IPS-18a (cell line): ENCODE data around the gene ZP4.

Source experiments
- H3K27ac ChIP-seq: one replicate; pipeline ENCODE4 v1.5.1; 2013; ENCODE audit warnings: low read length
- H3K27me3 ChIP-seq: one replicate; pipeline ENCODE4 v1.6.1; 2013; ENCODE audit warnings: mild to moderate bottlenecking, low read length; ENCODE audit not compliant: control insufficient read depth, insufficient read depth
- H3K36me3 ChIP-seq: one replicate; pipeline ENCODE4 v1.6.1; 2013; ENCODE audit warnings: low read depth, low read length; ENCODE audit not compliant: control insufficient read depth
- H3K4me1 ChIP-seq: one replicate; pipeline ENCODE4 v1.6.1; 2013; ENCODE audit warnings: low read depth, low read length; ENCODE audit not compliant: control insufficient read depth
- H3K4me3 ChIP-seq: one replicate; pipeline ENCODE4 v1.5.1; 2013; ENCODE audit warnings: low read length
- H3K9ac ChIP-seq: one replicate; pipeline ENCODE4 v1.6.1; 2013; ENCODE audit warnings: mild to moderate bottlenecking, low read length, moderate library complexity
- H3K9me3 ChIP-seq: one replicate; pipeline ENCODE4 v1.6.1; 2013; ENCODE audit warnings: low read depth, low read length; ENCODE audit not compliant: control insufficient read depth

The ZP4 gene

DNA sequence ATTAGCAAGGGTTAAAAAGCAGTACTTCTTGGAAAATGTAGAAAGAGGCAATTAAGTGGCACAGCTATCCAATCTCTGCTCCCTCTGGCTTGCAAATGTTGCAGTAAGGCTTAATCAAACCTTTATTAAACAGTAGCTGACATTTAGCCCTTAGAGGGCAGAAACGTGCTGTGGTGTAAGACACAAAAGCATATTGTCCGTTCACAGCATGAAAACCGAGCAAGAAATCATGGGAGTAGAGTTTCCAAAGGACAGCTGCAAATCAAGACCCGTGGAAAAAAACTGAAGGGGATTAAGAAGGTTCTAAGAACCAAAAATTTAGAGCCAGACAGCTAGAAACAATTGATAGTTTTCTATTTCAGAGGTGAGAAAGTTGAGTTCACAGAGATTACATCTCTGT lies 13.1 kb downstream of the ZP4 start:
- Histone ChIP-seq H3K27ac (no peak overlapping the region), H3K27me3 (no peaks in the 10 kb centered on the region), H3K4me1 (peaks cover 17% of the 10 kb centered on the region), H3K36me3 (no peaks in the 10 kb centered on the region), H3K9ac (no peak overlapping the region), H3K4me3 (no peak overlapping the region), H3K9me3 (no peaks in the 10 kb centered on the region)

DNA sequence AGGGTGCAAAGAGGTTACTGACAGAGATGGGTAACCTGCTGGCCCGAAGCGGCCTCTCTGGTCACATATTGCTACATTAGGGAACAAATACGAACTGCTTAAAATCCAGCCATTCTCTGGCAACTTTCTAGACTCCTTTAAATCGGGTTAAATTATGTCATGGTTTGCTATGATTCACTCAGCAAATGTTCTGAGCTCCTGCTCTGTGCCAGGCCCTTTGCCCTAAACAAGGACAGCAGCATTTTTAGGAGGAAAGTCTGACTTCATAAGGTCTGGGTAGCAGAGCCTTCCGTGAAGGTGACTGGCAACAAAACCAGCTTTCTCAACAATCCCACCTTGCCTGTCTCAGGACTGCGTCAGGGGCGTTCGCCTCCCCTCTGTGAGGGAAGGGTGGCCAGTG lies 15.4 kb downstream of the ZP4 start:
- no peak overlapping the region for H3K4me3 ChIP-seq
- peaks cover 17% of the 10 kb centered on the region for H3K4me1 ChIP-seq
- no peak overlapping the region for H3K9ac ChIP-seq
- H3K9me3 ChIP-seq: no peaks in the 10 kb centered on the region
- no peak overlapping the region for H3K27ac ChIP-seq
- no peaks in the 10 kb centered on the region for H3K27me3 ChIP-seq
- no peaks in the 10 kb centered on the region for H3K36me3 ChIP-seq

DNA sequence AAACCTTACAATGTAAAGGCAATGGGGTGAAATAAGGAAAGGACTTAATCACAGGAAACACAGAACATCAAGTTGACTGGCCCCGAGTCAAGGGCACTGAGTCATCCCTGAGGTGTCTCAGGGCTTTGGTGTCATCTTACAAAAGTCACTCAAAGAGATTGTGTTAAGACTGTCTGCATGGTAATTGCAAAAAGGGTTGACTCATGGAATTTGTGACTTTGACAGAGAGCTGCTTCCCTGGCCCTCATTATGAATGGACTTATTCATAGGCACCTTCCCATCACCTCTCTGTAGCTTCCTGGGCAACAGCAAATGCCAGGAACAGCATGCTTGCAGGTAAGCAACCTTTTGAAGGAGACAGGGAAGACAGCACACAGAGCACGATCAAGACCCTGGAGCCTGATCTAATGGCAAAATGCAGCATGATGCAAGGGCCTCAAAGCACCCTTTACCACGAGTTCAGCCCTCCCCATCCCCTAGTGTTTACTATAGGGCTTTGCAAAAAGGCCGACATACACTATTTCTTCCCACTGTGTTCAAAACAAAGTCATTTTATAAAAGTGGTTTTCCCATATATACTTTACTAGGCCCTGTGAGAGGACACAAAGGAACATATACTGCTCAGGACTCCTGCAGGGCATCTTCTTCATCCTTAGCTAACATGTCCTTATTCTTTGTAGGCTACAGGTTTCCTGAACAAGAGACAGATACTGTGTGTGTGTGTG lies 17.1 kb downstream of the ZP4 start:
- Histone ChIP-seq H3K36me3 (no peaks in the 10 kb centered on the region), H3K4me1 (peaks cover 17% of the 10 kb centered on the region), H3K27me3 (no peaks in the 10 kb centered on the region), H3K9me3 (no peaks in the 10 kb centered on the region), H3K9ac (no peak overlapping the region), H3K4me3 (no peak overlapping the region), H3K27ac (peak overlapping the region; percentile 61)

DNA sequence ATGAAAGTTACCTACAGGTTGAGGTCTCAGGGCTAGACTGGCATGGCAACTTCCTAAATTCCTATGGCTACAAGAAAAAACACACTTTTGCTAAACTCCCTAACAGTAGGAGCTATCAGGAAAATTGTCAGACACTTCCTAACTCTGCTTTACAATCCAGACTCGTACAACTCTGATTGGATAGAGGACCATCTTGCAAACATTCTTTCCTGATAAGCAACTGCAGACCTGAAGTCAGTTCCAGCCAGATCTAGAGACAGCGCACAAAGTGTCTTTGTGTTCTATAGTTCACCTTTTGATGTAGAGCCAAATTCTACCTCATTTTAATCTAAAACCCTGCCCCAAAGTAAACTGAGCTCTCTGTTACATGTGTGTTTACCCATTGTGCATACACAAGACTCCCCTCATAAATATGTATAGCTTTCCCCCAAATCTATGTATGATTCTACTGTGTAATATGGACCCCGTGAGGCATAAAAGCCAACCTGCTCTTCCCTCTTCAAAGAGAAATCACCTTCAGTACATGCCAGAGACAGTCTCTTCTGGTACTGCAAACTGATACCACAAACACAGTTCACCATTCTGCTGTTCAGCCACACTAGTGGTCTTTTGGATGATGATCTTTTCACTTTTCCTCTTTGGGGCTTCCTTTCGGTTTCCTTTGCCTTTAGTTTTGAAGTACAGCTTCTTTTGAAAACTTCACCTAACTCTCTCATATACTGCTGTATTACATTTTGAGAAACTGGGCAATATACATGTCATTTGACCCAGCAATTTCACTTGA lies 21.7 kb downstream of the ZP4 start:
- peaks cover 20% of the 10 kb centered on the region for H3K4me1 ChIP-seq
- H3K9me3 ChIP-seq: no peaks in the 10 kb centered on the region

DNA sequence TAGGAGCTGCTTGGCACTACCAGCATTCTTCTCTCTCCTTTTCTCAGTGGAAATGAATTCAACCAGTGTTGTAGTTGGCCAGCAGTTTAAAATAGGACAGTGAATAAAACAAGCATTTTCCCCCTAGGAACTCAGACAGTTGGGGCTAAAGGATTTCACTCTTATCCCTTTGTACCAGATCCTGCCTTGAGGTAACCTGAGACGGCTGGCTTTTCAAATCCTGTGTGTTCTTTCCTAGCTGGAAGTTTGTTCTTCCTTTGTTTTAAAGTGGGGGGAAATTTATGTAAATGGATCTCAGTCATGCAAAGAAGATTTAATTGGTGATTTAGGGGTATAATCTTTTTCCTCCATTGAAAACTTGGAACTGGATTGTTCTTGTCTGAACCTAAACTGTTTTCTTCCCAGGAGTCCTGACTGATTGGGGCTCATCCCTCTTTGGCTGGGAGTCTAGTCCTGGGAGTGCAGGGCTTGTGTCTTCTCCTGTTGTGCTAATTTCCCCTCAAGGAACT lies 23.3 kb downstream of the ZP4 start:
- H3K27me3 ChIP-seq: peaks cover 11% of the 10 kb centered on the region
- H3K4me3 ChIP-seq: peak overlapping the region; percentile 1
- H3K9ac ChIP-seq: no peak overlapping the region
- H3K27ac ChIP-seq: no peak overlapping the region
- H3K4me1 ChIP-seq: peaks cover 11% of the 10 kb centered on the region
- H3K36me3 ChIP-seq: no peaks in the 10 kb centered on the region
- no peaks in the 10 kb centered on the region for H3K9me3 ChIP-seq

More for the DNA sequence above, 21.7 kb downstream of the ZP4 start:
- Histone ChIP-seq H3K27ac (no peak overlapping the region), H3K27me3 (peaks cover 11% of the 10 kb centered on the region), H3K4me3 (no peak overlapping the region), H3K36me3 (no peaks in the 10 kb centered on the region), H3K9ac (no peak overlapping the region)

DNA sequence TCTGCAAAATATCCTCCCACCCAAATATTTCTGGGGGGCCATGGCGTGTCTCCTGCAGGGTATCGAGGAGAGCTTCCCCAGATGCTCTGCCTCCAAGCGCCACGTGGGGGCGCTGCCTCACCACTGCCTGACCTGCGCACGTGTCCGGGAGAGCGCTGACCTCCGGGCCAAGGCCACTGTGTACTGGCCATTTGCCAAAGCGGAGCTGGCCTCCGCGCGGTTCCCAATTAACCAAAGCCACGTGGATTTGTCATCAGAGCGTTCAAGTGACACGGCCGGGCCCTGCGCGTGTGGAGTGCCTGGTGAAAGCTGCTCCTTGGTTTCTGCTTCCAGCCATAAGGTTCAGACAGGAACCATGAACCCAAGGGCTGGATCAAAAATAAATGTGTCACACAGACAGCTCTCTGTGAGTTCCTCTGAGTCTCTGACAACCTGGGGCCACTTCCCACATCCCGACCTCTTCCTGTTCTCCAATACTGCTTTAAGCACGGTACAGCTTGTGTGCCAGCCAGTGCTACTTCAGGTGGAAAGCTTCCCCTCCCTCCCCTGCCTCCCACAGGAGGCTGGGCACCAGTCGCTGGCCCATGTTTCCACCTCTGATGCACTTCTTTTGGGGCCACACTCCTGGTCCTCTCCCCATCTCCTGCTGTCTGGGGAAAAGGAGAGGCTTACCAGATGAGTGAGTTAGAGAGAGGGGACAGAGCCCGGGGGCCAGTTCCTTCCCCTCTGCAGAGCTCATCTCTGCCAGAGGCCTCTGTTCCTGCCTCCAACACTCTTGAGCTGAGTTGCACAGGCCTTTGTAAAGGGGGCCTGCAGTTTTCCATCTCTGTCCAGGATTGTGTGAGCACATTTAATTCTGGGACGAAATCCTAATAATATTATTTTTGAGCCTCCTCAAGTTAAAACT lies 26.1 kb downstream of the ZP4 start:
- Histone ChIP-seq H3K4me1 (peaks cover 11% of the 10 kb centered on the region), H3K9me3 (no peaks in the 10 kb centered on the region), H3K27me3 (peaks cover 11% of the 10 kb centered on the region), H3K4me3 (no peak overlapping the region), H3K36me3 (no peaks in the 10 kb centered on the region), H3K9ac (no peak overlapping the region), H3K27ac (no peak overlapping the region)

DNA sequence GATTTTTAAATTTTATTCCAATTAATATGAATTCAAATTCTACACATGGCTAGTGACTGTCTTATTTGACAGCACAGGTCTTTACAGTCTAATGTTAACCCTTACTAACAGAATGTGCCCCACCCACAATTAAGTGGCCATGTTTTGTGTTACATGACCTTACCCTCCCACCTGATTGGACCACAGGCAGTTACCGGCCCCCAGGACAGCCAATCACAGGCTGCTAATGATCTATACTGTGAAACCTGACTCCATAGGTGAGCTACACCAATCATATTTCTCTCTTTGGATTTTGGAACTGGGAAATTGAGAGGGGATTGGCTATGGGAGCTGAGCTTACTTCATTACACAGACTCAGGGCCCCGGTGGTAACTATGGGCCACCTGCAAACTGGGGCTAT lies 27.5 kb downstream of the ZP4 start:
- Histone ChIP-seq H3K9me3 (no peaks in the 10 kb centered on the region), H3K27ac (no peak overlapping the region), H3K9ac (no peak overlapping the region), H3K4me3 (no peak overlapping the region), H3K27me3 (peaks cover 11% of the 10 kb centered on the region), H3K4me1 (peaks cover 19% of the 10 kb centered on the region), H3K36me3 (no peaks in the 10 kb centered on the region)

DNA sequence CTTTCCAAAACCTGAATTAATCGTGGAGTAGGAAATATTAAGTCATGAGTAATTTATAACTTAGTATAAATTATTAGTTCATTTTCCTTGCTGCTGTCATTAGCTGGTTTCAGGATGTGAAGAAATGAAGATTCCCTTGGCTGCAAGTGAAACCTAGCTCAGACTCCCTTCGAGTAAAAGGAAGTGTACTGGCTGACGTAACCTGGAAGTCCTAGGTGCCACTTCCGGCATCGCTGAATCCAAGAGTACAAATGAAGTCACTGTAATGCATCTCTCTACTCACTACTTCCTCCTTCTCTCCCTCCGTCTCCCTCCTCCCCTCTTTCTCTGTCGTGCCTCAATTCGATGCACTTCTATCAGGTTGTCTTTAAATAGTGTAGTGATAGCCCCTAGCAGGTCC lies 28.8 kb downstream of the ZP4 start:
- Histone ChIP-seq H3K9ac (no peak overlapping the region), H3K9me3 (no peaks in the 10 kb centered on the region), H3K4me1 (peaks cover 12% of the 10 kb centered on the region), H3K4me3 (no peak overlapping the region), H3K36me3 (no peaks in the 10 kb centered on the region), H3K27me3 (peaks cover 11% of the 10 kb centered on the region), H3K27ac (no peak overlapping the region)

DNA sequence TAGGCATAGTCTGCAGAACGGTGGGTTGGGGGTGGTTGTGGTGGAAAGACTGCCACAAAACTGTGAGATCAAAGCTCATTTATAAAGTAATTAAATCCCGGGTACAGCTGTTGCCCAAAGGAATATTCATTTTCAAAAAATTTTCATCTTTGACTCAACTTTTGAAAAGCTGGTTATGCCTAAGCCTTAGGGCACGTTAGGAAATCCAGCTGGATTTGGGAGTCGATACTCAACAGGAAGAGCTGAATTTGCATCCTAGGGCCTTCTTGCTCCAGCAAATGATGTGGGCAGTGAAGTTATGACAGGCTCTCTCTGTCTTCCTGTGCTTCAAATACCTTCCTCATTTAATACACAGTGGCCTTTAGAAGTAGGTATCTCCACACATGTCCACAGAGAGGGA lies 31.7 kb downstream of the ZP4 start:
- Histone ChIP-seq H3K36me3 (no peaks in the 10 kb centered on the region), H3K4me3 (no peak overlapping the region), H3K27ac (no peak overlapping the region), H3K9ac (no peak overlapping the region), H3K27me3 (no peaks in the 10 kb centered on the region), H3K4me1 (peaks cover 10% of the 10 kb centered on the region), H3K9me3 (no peaks in the 10 kb centered on the region)

DNA sequence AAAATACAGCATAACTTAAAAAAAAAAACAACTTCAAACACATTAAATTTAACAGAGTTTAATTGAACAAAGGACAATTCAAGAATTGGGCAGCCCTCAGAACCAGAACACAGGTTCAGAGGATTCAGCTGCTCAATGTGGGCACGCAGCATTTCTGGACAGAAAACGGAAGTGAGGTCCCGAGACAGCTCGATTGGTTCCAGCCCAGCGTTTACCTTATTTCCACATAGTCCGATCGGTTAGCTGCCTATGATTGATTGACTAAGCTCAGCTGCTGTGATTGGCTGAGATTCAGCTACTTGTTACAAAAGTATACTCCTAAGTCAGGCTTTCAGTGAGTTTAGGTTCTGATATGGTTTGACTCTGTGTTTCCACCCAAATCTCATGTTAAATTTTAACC lies 33.3 kb downstream of the ZP4 start:
- H3K27ac ChIP-seq: no peak overlapping the region
- no peak overlapping the region for H3K4me3 ChIP-seq
- no peak overlapping the region for H3K9ac ChIP-seq
- H3K27me3 ChIP-seq: no peaks in the 10 kb centered on the region
- no peaks in the 10 kb centered on the region for H3K9me3 ChIP-seq
- no peaks in the 10 kb centered on the region for H3K36me3 ChIP-seq
- peaks cover 10% of the 10 kb centered on the region for H3K4me1 ChIP-seq

DNA sequence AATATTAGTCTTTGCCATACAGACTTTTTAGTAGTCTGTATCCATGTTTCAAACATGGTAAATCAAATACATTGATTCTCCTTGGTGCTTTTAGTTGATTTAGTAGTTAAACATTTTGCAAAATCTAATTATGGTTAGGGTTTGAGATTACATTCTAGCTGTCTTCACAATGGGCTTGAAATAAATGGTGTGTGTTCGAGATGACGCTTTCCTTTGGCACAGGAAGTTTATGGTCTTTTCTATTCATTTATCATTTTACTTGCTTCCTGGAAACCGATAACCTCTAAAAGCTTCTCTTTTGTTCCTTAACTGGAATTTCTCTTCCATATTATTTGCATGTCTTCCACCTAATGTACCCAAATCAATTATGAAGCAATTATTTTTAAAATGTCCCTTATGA lies 38.4 kb downstream of the ZP4 start:
- Histone ChIP-seq H3K36me3 (no peaks in the 10 kb centered on the region), H3K27ac (no peak overlapping the region), H3K9ac (no peak overlapping the region), H3K9me3 (no peaks in the 10 kb centered on the region), H3K4me1 (no peaks in the 10 kb centered on the region), H3K4me3 (no peak overlapping the region), H3K27me3 (no peaks in the 10 kb centered on the region)
